Measurements from ENCODE around the gene VWA5B1. TPM values are rescaled to one million over a fixed set of nuclear protein-coding genes. Genes with fewer than 3 reads are reported as not detected.

The VWA5B1 gene
- total RNA-seq, 2 donors from 2014 or later: 0.51 TPM; not detected in 1

DNA sequence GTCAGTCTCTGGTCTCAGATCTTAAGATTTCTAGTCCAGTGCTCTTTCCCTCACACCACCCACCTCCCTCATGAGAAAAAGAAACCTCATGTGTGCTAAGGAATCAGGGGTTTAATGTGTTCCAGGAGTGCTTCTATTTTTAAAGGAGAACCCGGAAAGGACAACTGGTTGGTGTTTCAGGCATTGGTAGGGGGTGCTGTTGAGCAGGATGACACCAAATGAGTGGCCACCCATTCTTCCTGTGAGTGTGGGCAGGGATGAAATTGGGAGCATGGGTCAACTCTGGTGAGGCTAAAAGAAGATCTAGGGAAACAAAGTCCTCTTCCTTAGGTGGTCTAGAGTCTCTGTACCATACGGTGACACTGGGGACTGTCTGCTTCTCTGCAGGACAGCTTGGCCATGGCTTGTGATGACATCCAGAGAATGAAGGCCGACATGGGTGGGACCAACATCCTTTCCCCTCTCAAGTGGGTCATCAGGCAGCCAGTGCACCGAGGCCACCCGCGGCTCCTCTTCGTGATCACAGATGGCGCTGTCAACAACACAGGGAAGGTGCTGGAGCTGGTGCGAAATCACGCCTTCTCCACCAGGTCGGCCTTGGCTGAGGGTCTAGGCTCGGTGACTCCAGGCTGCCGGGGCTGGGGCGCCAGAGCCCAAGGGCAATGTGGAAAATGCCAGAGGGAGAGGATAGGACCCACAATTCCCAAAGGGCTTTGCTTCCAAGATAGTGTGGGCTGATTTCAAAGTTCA lies 39.3 kb downstream of the VWA5B1 start:
- intact Hi-C loops (cut with DNase I): no loop called here
- H3K4me3 ChIP-seq: no peak overlapping the region
- no peaks in the 10 kb centered on the region for H3K9me3 ChIP-seq
- no peak overlapping the region for H3K27ac ChIP-seq
- DNase-seq (ENCODE audit: low spot score): no peak
- TF ChIP-seq, protein P1, sequence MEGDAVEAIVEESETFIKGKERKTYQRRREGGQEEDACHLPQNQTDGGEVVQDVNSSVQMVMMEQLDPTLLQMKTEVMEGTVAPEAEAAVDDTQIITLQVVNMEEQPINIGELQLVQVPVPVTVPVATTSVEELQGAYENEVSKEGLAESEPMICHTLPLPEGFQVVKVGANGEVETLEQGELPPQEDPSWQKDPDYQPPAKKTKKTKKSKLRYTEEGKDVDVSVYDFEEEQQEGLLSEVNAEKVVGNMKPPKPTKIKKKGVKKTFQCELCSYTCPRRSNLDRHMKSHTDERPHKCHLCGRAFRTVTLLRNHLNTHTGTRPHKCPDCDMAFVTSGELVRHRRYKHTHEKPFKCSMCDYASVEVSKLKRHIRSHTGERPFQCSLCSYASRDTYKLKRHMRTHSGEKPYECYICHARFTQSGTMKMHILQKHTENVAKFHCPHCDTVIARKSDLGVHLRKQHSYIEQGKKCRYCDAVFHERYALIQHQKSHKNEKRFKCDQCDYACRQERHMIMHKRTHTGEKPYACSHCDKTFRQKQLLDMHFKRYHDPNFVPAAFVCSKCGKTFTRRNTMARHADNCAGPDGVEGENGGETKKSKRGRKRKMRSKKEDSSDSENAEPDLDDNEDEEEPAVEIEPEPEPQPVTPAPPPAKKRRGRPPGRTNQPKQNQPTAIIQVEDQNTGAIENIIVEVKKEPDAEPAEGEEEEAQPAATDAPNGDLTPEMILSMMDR (IDR thresholded peaks at IDR 0.05): no peak
- no peak for TF ChIP-seq POLR2A (IDR thresholded peaks at IDR 0.05)
- no peak for TF ChIP-seq POLR2AphosphoS5 (IDR thresholded peaks at IDR 0.05)
- WGBS: 91% methylated on average over 14 of the region's 14 CpGs
- H3K27me3 ChIP-seq (replicated peaks; ENCODE audit: insufficient read depth): no peaks in the 10 kb centered on the region
- no peaks in the 10 kb centered on the region for H3K36me3 ChIP-seq
- H3K4me1 ChIP-seq (replicated peaks): no peaks in the 10 kb centered on the region

DNA sequence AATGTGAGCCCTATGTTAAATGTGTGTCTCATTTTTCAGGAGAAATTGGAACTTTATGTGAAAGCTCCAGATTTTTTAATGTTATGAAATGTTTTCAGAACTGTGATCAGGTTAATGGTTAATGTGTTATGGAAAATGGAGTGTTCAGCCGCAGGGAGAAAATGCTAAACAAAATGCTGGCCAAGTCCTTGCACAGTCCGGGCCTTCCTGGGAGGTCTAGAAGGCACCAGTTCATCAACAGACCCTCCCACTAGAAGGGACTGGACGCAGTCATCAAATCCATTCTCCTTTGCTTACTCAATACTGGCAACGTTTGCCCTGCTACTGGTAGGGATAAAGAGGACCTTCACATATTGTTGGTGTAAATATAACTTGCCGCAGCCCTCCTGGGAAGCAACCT lies 43.4 kb downstream of the VWA5B1 start:
- WGBS: 54% methylated on average over 5 of the region's 5 CpGs
- no peaks in the 10 kb centered on the region for H3K27me3 ChIP-seq (replicated peaks; ENCODE audit: insufficient read depth)

DNA sequence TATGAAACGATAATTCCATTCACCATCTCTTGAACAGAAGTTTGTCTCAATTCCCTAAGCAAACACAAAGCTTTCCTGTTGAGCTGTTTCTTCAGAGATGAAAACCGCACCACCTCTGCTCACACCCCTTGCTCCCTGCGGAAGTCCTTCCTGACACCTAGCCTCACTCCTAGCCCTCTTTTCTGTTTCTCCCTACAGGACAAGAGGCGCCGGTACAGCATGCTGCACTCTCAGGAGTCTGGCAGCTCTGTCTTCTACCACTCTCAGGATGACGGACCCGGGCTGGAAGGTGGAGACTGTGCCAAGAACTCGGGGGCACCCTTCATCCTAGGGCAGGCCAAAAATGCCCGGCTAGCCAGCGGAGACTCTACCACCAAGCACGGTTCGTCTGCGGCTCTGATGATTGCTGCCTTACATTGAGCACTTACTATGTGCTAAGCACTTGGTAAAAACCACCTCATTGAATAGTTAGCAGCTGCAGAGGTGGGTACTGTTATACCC lies 45.5 kb downstream of the VWA5B1 start:
- H3K9me3 ChIP-seq: no peaks in the 10 kb centered on the region
- H3K4me3 ChIP-seq: no peak overlapping the region
- no peak overlapping the region for H3K27ac ChIP-seq
- H3K4me1 ChIP-seq (replicated peaks): no peaks in the 10 kb centered on the region
- no peaks in the 10 kb centered on the region for H3K36me3 ChIP-seq
- 79% methylated on average over 13 of the region's 13 CpGs for WGBS
- TF ChIP-seq POLR2AphosphoS5 (IDR thresholded peaks at IDR 0.05): no peak
- TF ChIP-seq POLR2A (IDR thresholded peaks at IDR 0.05): no peak
- TF ChIP-seq, protein P1 (IDR thresholded peaks at IDR 0.05): no peak
- DNase-seq (ENCODE audit: low spot score): no peak
- intact Hi-C loops (cut with DNase I): no loop called here
- H3K27me3 ChIP-seq (replicated peaks; ENCODE audit: insufficient read depth): no peaks in the 10 kb centered on the region

More for the DNA sequence above, 43.4 kb downstream of the VWA5B1 start:
- Histone ChIP-seq H3K9me3 (no peaks in the 10 kb centered on the region), H3K27ac (no peak overlapping the region), H3K4me3 (no peak overlapping the region), H3K4me1 (replicated peaks) (no peaks in the 10 kb centered on the region), H3K36me3 (no peaks in the 10 kb centered on the region)
- intact Hi-C loops (cut with DNase I): no loop called here
- no peak for DNase-seq (ENCODE audit: low spot score)
- TF ChIP-seq, protein P1 (IDR thresholded peaks at IDR 0.05): no peak
- TF ChIP-seq POLR2AphosphoS5 (IDR thresholded peaks at IDR 0.05) (no peak), POLR2A (IDR thresholded peaks at IDR 0.05) (no peak)

DNA sequence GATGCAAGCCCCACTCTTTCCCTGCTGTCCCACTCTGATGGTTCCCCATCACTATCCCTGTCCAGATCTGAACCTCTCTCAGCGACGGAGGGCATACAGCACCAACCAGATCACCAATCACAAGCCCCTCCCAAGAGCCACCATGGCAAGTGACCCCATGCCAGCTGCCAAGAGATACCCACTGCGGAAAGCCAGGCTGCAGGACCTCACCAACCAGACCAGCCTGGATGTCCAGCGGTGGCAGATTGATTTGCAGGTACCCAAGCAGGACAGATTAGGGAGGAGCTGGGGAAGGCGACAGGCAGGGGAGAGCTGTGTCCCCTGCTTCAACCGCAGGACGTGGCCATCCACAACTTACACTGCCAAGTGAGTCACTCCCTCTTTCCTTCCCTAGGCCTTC lies 46.9 kb downstream of the VWA5B1 start:
- TF ChIP-seq POLR2A (IDR thresholded peaks at IDR 0.05): no peak
- DNase-seq (ENCODE audit: low spot score): no peak
- Histone ChIP-seq H3K27ac (no peak overlapping the region), H3K36me3 (no peaks in the 10 kb centered on the region), H3K4me1 (replicated peaks) (no peaks in the 10 kb centered on the region), H3K9me3 (no peaks in the 10 kb centered on the region), H3K4me3 (no peak overlapping the region), H3K27me3 (replicated peaks; ENCODE audit: insufficient read depth) (no peaks in the 10 kb centered on the region)
- WGBS: 87% methylated on average over 7 of the region's 7 CpGs
- intact Hi-C loops (cut with DNase I): no loop called here

DNA sequence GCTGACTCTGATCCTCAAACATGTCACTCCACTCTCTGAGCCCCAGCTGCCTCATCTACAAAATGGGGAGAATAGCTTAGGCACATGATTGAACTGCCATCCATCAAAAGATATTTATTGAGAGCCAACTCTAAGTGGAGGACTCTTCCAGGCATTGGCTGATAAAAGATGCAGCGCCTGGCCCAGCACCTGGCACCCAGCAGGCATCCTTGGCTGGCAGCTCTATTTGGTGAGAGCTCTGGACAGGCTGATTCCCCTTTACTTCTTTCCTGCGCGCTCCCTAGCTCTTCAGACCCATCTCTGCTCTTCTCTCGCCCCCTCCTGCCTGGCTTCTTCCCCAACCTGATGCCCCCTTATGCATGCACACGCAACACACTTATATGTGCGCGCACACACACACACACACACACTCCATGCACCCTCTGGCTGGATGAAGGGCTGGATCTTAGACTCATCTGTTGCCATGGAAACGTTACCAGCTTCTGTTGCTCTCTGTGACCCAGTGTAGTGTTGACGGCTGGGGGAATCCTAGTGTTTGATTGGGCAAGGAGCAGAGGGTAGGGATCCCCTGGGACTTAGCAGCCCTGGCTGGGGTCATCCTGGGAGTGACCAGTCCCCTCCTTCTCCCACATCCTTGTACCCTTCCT lies 49.3 kb downstream of the VWA5B1 start:
- H3K27ac ChIP-seq: no peak overlapping the region
- H3K9me3 ChIP-seq: no peaks in the 10 kb centered on the region
- H3K36me3 ChIP-seq: no peaks in the 10 kb centered on the region
- TF ChIP-seq POLR2A (IDR thresholded peaks at IDR 0.05) (no peak), POLR2AphosphoS5 (IDR thresholded peaks at IDR 0.05) (no peak)
- TF ChIP-seq, protein P1 (IDR thresholded peaks at IDR 0.05): no peak
- intact Hi-C loops (cut with DNase I): no loop called here
- no peak overlapping the region for H3K4me3 ChIP-seq
- 74% methylated on average over 9 of the region's 9 CpGs for WGBS
- H3K27me3 ChIP-seq (replicated peaks; ENCODE audit: insufficient read depth): no peaks in the 10 kb centered on the region
- no peaks in the 10 kb centered on the region for H3K4me1 ChIP-seq (replicated peaks)
- DNase-seq (ENCODE audit: low spot score): no peak

Data from prostate gland (tissue), 2 donors.